Measurements from ENCODE around the gene GRPEL1.

DNA sequence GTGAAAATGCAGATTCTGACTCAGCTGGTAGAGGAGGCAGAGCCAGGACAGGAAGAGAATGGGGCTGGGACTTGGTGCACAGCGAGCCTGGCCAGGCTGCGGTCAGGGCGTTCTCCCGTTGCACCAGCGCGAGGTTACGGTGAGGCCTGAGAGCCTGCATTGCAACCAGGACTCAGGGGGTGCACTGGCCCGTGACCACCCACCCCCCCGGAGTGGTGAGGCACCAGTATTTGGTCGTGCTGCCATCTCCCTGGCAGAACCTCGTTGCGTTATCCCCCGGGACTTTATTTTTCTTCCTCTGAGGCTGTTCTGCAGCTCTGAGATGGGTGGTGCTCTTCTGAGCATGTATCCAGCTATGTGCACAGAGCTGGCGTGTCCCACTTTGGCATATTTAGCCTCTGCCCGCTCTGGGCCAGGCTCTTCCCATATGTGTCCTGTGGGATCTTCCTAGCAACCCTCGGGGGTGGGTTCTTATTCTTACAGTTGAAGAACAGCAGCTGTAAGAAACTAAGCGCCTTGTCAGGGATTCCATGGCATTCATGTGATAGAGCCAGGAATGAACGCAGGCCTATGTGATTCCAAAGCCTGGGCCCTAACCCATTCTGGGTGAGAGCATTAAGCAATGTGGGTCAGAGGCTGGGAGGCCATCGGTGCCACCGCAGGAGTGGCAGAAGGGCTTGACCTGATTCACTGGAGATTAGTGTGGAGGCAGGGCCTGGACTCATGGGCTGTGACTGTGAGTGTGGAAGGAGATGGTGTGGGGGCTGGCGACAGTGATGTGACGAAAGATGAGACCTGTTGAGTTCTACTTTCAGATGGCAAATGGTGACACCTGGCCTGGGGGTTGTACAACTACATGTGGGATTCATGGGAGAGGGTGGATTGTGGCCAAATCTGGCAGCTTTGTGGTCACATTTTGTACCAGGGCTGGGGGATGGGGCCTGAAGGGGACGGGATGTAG is 21.6 kb downstream of the GRPEL1 start:
- TF ChIP-seq, protein P1, sequence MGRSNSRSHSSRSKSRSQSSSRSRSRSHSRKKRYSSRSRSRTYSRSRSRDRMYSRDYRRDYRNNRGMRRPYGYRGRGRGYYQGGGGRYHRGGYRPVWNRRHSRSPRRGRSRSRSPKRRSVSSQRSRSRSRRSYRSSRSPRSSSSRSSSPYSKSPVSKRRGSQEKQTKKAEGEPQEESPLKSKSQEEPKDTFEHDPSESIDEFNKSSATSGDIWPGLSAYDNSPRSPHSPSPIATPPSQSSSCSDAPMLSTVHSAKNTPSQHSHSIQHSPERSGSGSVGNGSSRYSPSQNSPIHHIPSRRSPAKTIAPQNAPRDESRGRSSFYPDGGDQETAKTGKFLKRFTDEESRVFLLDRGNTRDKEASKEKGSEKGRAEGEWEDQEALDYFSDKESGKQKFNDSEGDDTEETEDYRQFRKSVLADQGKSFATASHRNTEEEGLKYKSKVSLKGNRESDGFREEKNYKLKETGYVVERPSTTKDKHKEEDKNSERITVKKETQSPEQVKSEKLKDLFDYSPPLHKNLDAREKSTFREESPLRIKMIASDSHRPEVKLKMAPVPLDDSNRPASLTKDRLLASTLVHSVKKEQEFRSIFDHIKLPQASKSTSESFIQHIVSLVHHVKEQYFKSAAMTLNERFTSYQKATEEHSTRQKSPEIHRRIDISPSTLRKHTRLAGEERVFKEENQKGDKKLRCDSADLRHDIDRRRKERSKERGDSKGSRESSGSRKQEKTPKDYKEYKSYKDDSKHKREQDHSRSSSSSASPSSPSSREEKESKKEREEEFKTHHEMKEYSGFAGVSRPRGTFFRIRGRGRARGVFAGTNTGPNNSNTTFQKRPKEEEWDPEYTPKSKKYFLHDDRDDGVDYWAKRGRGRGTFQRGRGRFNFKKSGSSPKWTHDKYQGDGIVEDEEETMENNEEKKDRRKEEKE (IDR thresholded peaks at IDR 0.05; ENCODE audit: borderline replicate concordance in 1 of 2, control insufficient read depth in 1 of 2, low read depth in 2 of 2, low read length in 1 of 2) = no peak
- TF ChIP-seq, protein P2, sequence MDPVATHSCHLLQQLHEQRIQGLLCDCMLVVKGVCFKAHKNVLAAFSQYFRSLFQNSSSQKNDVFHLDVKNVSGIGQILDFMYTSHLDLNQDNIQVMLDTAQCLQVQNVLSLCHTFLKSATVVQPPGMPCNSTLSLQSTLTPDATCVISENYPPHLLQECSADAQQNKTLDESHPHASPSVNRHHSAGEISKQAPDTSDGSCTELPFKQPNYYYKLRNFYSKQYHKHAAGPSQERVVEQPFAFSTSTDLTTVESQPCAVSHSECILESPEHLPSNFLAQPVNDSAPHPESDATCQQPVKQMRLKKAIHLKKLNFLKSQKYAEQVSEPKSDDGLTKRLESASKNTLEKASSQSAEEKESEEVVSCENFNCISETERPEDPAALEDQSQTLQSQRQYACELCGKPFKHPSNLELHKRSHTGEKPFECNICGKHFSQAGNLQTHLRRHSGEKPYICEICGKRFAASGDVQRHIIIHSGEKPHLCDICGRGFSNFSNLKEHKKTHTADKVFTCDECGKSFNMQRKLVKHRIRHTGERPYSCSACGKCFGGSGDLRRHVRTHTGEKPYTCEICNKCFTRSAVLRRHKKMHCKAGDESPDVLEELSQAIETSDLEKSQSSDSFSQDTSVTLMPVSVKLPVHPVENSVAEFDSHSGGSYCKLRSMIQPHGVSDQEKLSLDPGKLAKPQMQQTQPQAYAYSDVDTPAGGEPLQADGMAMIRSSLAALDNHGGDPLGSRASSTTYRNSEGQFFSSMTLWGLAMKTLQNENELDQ (CRISPR knock-in tag; IDR thresholded peaks at IDR 0.05; ENCODE audit: borderline replicate concordance) = no peak
- no peak for TF ChIP-seq ZNF384 (IDR thresholded peaks at IDR 0.05; ENCODE audit: low read depth, low read length)
- TF ChIP-seq, protein P3, sequence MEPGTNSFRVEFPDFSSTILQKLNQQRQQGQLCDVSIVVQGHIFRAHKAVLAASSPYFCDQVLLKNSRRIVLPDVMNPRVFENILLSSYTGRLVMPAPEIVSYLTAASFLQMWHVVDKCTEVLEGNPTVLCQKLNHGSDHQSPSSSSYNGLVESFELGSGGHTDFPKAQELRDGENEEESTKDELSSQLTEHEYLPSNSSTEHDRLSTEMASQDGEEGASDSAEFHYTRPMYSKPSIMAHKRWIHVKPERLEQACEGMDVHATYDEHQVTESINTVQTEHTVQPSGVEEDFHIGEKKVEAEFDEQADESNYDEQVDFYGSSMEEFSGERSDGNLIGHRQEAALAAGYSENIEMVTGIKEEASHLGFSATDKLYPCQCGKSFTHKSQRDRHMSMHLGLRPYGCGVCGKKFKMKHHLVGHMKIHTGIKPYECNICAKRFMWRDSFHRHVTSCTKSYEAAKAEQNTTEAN (CRISPR knock-in tag; IDR thresholded peaks at IDR 0.05) = no peak
- TF ChIP-seq GTF2F1 (IDR thresholded peaks at IDR 0.05; ENCODE audit: low read depth, low read length) = no peak
- no peak for TF ChIP-seq SP1 (CRISPR knock-in tag; IDR thresholded peaks at IDR 0.05)

Measured in K562 (cell line).